Measurements from ENCODE around the gene ZNF12. TPM values are rescaled to one million over a fixed set of nuclear protein-coding genes. Genes with fewer than 3 reads are reported as not detected.

Gene ZNF12
- total and polyA plus RNA-seq, 2 donors (not counting 1 experiment from before 2014, with no cell fraction given), result 6.3 to 41.3 TPM

DNA sequence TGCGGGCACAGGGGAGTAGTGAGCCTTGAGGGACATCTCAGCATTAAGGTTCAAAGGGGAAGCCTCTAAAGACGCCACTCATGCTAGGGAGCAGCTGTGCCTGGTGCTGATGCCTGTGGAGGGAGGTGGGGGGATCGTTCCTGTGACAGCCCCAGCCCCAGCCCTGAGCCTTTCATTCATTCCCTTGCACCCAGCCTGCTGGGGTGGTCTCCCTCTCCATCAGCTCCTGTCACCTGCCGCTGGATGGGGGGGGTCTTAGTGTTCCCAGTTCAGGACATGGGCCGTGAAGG is 58.0 kb downstream of the ZNF12 start:
- no peaks in the 10 kb centered on the region for H3K27me3 ChIP-seq (replicated peaks in 1 of 4; ENCODE audit: control extremely low read depth in 1 of 4, control insufficient read depth in 3 of 4, insufficient read depth in 4 of 4, low read length in 3 of 4)
- TF ChIP-seq, protein P1, sequence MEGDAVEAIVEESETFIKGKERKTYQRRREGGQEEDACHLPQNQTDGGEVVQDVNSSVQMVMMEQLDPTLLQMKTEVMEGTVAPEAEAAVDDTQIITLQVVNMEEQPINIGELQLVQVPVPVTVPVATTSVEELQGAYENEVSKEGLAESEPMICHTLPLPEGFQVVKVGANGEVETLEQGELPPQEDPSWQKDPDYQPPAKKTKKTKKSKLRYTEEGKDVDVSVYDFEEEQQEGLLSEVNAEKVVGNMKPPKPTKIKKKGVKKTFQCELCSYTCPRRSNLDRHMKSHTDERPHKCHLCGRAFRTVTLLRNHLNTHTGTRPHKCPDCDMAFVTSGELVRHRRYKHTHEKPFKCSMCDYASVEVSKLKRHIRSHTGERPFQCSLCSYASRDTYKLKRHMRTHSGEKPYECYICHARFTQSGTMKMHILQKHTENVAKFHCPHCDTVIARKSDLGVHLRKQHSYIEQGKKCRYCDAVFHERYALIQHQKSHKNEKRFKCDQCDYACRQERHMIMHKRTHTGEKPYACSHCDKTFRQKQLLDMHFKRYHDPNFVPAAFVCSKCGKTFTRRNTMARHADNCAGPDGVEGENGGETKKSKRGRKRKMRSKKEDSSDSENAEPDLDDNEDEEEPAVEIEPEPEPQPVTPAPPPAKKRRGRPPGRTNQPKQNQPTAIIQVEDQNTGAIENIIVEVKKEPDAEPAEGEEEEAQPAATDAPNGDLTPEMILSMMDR (IDR thresholded peaks at IDR 0.05), result no peak
- TF ChIP-seq EZH2 (IDR thresholded peaks at IDR 0.05; ENCODE audit: borderline replicate concordance, insufficient read depth, low read depth, low read length, poor library complexity, severe bottlenecking), result no peak
- Mint-ChIP-seq H3K27ac (no peak overlapping the region), H3K4me1 (no peaks in the 10 kb centered on the region), H3K9me3 (ENCODE audit: insufficient read depth) (no peaks in the 10 kb centered on the region), H3K27me3 (no peaks in the 10 kb centered on the region), H3K4me3 (no peak overlapping the region)
- no peak overlapping the region for H2AFZ ChIP-seq (ENCODE audit: insufficient read depth, low read depth, low read length, poor library complexity, severe bottlenecking)
- no peak overlapping the region for H3K27ac ChIP-seq (ENCODE audit: low read length in 2 of 2)
- CTCF ChIA-PET, result no interaction called here
- H3K9me3 ChIP-seq (ENCODE audit: control extremely low read depth in 1 of 3, control insufficient read depth in 2 of 3, insufficient read depth in 1 of 3, low read length in 2 of 3), result peaks cover 0 to 24% (median 0%) of the 10 kb centered on the region in 3 donors
- intact Hi-C loops (cut with micrococcal nuclease), result no loop called here
- no peaks in the 10 kb centered on the region for H3K4me1 ChIP-seq (ENCODE audit: control insufficient read depth in 2 of 2, insufficient read depth in 2 of 2, low read length in 2 of 2)
- POLR2A ChIA-PET, result no interaction called here
- ATAC-seq (ENCODE audit: low read depth) (no peak), DNase-seq (no peak)
- H4K20me1 ChIP-seq (ENCODE audit: control insufficient read depth, insufficient read depth, low read length, poor library complexity, severe bottlenecking), result peaks cover 51% of the 10 kb centered on the region
- 100% methylated on average over 2 of the region's 5 CpGs for WGBS (ENCODE audit: insufficient coverage)
- H3K4me2 ChIP-seq (replicated peaks; ENCODE audit: low read depth, low read length, poor library complexity, severe bottlenecking), result no peak overlapping the region
- peaks cover 11% of the 10 kb centered on the region for H3K79me2 ChIP-seq (ENCODE audit: control insufficient read depth, insufficient read depth, low read length)
- H3K4me3 ChIP-seq (ENCODE audit: control extremely low read depth in 1 of 5, extremely low read depth in 1 of 5, insufficient read depth in 1 of 5, low read depth in 2 of 5, low read length in 4 of 5), result no peak overlapping the region
- H3K36me3 ChIP-seq (replicated peaks in 1 of 2; ENCODE audit: control extremely low read depth in 1 of 2, control insufficient read depth in 1 of 2, extremely low read depth in 1 of 2, insufficient read depth in 2 of 2, low read length in 1 of 2), result peaks cover 0 to 63% of the 10 kb centered on the region in 2 experiments
- H3K9ac ChIP-seq (ENCODE audit: low read length), result no peak overlapping the region

DNA sequence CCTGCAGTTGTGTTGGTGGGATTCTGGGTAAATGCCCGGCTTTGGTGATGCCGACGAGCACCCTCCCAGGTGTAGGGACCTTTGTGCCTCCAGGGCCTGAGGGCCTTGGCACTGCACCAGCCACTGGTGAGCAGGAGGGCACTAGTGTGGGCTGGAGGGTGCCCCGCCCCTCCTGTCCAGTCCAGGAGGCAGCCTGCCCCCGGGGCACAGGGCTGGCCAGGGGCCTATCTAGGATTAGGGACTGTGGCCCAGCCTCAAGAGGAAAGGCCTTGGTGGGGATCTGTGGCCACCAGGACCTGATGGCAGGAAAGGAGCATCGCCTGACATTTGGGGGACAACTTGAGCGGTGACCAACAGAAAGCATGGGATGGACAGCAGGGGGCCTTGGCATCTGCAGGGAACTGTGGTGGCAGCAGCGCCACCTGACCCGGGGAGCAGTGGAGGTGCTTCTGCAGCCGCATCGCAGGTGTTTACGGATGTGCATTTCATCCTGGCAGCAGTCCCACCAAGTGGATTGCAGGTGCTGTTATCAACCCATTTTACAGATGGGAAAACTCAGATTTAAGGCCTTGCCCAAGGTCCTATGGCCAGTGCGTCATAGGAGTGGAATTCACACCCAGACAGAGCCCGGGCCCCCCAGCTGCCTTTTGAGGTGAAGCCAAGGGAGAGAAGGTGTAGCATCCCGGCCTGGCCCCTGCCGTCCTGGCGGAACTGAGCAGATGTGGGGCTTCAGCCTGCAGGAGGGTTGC is 58.5 kb downstream of the ZNF12 start:
- Histone ChIP-seq H2AFZ (ENCODE audit: insufficient read depth, low read depth, low read length, poor library complexity, severe bottlenecking) (no peak overlapping the region), H3K9ac (ENCODE audit: low read length) (no peak overlapping the region), H3K4me2 (replicated peaks; ENCODE audit: low read depth, low read length, poor library complexity, severe bottlenecking) (no peak overlapping the region), H3K36me3 (replicated peaks in 1 of 2; ENCODE audit: control extremely low read depth in 1 of 2, control insufficient read depth in 1 of 2, extremely low read depth in 1 of 2, insufficient read depth in 2 of 2, low read length in 1 of 2) (peaks cover 1 to 68% of the 10 kb centered on the region in 2 experiments), H3K4me1 (ENCODE audit: control insufficient read depth in 2 of 2, insufficient read depth in 2 of 2, low read length in 2 of 2) (no peaks in the 10 kb centered on the region), H3K79me2 (ENCODE audit: control insufficient read depth, insufficient read depth, low read length) (peaks cover 14% of the 10 kb centered on the region), H3K27me3 (replicated peaks in 1 of 4; ENCODE audit: control extremely low read depth in 1 of 4, control insufficient read depth in 3 of 4, insufficient read depth in 4 of 4, low read length in 3 of 4) (no peaks in the 10 kb centered on the region), H4K20me1 (ENCODE audit: control insufficient read depth, insufficient read depth, low read length, poor library complexity, severe bottlenecking) (peaks cover 56% of the 10 kb centered on the region), H3K4me3 (ENCODE audit: control extremely low read depth in 1 of 5, extremely low read depth in 1 of 5, insufficient read depth in 1 of 5, low read depth in 2 of 5, low read length in 4 of 5) (no peak overlapping the region), H3K9me3 (ENCODE audit: control extremely low read depth in 1 of 3, control insufficient read depth in 2 of 3, insufficient read depth in 1 of 3, low read length in 2 of 3) (peaks cover 0 to 24% (median 0%) of the 10 kb centered on the region in 3 donors), H3K27ac (ENCODE audit: low read length in 2 of 2) (no peak overlapping the region)
- DNase-seq (no peak), ATAC-seq (ENCODE audit: low read depth) (no peak)
- TF ChIP-seq, protein P1 (IDR thresholded peaks at IDR 0.05), result no peak
- TF ChIP-seq EZH2 (IDR thresholded peaks at IDR 0.05; ENCODE audit: borderline replicate concordance, insufficient read depth, low read depth, low read length, poor library complexity, severe bottlenecking), result no peak
- intact Hi-C loops (cut with micrococcal nuclease), result no loop called here
- H3K27ac Mint-ChIP-seq, result no peak overlapping the region
- CTCF ChIA-PET, result no interaction called here
- whole genome bisulfite sequencing (ENCODE audit: insufficient coverage), result 90% methylated on average over 15 of the region's 17 CpGs
- H3K27me3 Mint-ChIP-seq, result no peaks in the 10 kb centered on the region
- no peaks in the 10 kb centered on the region for H3K4me1 Mint-ChIP-seq
- no peaks in the 10 kb centered on the region for H3K9me3 Mint-ChIP-seq (ENCODE audit: insufficient read depth)
- H3K4me3 Mint-ChIP-seq, result no peak overlapping the region
- POLR2A ChIA-PET, result no interaction called here

Data from B cell (primary cell).